Activated effector memory CD4-positive, alpha-beta T cell treated with anti-CD3 and anti-CD28 coated beads, Interleukin-2, amount 50 U/mL, for 16 hours (primary cell): ENCODE results near the gene TSPAN9.

ENCODE experiments used
- DNase-seq: peaks from one replicate; pipeline ENCODE4 v3.0.0-alpha.2; 2020

Gene TSPAN9

DNA sequence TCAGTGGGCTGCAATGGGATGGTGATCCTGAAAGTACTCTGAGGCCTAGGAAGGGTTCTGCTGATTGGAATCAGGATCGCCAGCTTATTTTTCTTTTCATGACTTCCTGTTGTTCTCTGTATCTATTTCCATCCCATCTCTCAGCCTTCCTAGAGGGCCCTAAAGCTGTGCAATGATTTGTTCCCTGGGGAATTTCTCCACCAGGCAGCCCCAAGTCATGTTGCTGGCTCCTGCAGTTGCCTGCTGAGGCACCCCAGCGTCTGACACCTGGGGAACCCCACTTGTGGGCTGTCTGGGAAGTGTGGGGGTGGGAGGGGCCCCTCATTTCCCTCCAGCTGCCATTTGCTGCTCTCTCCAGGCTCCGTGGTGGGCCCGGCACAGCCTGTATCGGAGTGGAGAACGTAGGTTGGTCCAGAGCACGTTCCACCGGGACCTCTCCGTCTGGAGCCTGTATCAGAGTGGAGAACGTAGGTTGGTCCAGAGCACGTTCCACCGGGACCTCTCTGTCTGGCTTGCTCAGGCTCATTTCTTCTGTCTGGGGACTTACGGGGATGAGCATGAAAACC is 138.3 kb downstream of the TSPAN9 start:
- no peak for DNase-seq

DNA sequence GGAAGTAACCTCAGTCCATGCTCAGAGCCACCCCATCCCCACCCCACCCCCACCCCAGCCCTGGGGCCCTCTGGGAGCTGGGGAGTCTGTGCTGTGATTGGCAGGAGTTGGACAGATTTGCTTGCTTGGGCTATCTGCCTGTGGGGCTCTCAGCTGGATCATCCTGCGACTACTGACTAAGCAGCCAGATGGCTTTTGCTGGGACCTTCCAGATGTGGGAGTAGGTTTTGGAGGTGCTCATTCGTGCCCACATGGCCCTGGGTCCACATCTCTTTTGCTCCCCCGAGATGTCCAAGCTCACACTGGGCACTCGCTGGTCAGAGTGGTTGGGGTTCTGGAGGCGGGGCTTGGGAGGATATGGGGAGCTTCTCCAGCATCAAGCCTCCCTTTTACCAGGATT is 138.9 kb downstream of the TSPAN9 start:
- DNase-seq = no peak

- DNase-seq = no peak
These were observed 139.8 kb downstream of the TSPAN9 start for GRCh38 chr12:3216726-3217682.

GRCh38 chr12:3217683-3218079 is 140.5 kb downstream of the TSPAN9 start:
- no peak for DNase-seq

GRCh38 chr12:3218228-3219171 is 141.3 kb downstream of the TSPAN9 start:
- DNase-seq = no peak

- no peak for DNase-seq
These were observed 142.1 kb downstream of the TSPAN9 start for GRCh38 chr12:3219233-3219632.

DNA sequence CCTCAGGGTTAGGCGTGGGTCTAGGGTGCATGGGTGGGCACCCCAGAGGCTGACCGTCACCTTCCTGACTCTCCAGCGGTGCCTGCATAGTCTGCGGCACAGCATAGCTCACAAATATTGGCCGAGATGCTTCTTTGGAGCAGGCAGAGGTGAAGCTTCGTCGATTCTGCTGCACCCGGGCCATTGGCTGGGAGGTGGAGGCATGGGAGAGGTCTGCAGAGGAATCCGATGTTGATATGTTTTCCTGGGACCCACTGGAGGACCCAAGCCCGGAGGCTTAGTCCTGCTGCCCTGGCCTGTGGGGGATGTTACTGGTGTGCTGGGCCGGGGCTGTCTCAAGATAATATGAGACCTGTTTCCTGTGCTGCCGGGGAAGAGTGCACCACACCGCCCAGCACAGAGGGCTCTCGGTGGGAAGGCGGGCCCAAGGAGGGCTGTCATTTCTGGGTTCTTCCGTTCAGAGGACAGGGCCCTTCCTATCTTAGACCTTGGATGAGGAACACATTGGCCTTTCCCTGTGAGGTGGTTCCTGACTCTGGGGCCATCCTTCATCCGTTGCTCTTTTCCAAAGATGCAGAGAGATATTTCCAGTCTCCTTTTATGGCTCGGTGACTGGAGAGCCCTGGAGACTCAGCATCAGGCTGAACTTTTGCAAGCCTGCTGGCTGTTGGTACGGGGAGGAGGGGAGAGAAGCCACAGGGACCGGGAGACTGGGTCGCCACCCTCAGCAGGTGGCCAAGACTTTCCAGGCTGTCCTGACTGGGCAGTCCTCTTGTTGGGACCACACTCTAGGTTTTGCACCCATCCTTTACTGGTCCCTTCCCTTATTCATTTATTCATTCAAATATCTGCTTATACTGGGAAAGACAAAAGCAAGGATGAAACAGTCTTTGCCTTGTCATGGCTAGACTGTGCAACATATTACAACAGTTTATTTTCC is 143.5 kb downstream of the TSPAN9 start:
- no peak for DNase-seq

DNA sequence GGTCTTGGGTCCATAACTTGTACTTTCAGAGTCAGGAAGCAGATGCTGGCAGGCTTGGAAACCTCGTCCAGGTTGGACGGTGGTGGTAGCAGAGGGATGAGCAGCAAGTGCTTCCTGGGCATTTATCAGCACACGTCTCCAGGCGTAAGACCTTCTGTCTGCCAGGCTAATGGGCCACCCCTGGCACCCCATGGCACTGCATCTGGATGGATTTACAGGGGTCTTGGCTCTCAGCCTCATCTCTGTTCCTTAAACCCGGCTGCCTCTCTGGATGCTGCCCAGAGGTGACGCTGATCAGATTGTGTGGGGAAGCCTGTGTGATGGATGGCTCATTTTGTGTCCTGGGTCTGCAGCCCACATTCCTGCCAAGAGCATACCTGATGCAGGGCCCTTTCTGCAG is 145.1 kb downstream of the TSPAN9 start:
- DNase-seq = no peak

DNA sequence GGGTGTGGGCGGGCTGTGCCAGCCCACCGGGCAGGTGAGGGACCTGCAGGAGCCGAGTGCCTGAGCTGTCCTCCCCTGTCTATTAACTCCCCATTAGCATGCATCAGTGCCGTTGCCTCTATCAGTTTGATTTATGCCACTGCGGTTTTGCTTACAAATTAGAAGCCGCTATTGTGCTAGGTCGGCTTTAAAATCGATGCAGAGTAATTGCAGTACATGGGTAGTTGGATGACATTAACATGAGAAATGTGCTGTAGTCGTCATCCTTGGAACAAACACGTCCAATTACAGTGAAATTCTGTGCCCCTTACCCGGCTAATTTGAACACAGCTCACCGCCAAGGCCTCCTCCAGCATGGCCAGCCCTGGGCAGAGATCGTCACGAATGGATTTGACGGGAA is 145.8 kb downstream of the TSPAN9 start:
- no peak for DNase-seq

DNA sequence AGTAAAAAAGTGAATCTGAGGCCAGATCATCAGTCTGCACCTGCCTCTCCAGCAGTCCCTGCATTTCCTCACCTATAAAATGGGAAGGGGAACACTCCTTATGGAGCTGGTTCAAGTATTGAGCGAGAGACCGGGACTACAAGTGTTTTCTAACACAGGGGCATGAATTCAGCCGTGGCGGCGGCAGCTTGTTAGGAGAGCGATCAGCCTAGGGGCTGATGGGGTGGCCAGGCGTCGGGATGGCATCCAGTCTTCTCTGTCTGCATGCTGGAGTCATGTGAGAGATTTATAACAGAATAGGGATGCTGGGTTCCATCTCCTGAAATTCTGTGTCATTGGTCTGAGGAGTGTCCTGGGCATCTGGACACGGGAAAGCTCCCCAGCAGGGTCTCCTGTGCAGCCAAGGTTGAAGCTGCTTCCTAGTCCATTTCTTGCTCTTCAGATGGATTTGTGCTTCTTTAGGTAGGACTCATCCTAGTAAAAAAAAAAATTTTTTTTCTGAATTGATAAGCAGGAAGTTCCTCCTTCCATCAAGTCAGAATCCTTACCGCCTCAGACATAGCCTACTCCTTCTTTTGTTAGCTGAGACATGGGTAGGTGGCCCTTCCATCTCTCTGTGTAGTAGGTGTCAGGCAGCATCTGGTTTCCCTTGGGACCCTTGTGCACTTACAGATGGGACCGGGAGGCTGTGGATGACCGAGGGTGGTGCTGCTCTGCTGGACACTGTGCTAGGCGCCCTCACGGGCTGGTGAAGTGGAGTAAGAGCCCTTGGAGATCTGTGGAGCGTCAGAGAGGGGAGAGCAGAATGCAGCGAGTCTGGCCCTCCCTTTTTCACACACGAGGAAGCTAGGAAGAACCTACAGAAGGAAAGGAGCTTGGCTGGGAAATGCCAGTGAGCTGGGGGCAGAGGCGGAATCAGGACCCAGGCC is 146.7 kb downstream of the TSPAN9 start:
- DNase-seq = no peak

DNA sequence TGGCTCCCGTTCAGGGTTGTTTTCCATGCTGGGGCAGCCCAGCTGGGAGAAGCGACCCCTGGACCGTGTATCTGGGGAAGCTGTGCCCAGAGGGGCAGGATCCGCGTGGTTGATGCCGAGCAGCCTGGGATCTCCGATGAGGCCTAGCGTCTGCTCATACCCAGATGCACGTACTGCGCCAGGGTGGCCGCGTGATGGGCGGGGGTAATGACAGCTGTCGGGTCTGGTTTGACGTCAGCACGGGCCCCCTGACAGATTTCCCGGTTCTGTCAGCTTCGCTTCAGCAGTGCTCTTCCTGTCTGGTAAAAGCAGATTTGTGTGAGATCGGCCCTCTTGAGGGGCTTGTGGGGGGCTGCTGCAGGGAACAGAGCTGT is 147.3 kb downstream of the TSPAN9 start:
- no peak for DNase-seq

GRCh38 chr12:3225154-3225795 is 148.1 kb downstream of the TSPAN9 start:
- DNase-seq = no peak

- DNase-seq = no peak
These were observed 148.6 kb downstream of the TSPAN9 start for GRCh38 chr12:3225796-3226180.

DNA sequence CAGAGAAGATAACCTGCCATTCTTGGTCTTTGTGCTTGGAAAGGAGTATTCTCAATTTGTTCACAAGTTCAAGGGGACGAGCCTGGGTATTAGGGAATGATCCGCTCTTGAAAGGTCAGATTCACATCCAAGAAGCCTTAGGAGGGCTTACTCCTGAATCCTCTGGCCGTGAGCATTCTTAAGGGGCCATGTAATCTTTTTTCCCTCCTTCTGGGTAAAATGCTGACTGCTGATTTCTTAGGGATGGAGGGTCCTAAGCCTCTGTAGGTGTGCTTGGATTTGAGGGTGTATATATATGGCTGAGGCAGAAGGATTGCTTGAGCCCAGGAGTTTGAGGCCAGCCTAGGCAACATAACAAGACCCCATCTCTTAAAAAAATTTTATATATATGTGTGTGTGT is 149.1 kb downstream of the TSPAN9 start:
- DNase-seq = no peak

DNA sequence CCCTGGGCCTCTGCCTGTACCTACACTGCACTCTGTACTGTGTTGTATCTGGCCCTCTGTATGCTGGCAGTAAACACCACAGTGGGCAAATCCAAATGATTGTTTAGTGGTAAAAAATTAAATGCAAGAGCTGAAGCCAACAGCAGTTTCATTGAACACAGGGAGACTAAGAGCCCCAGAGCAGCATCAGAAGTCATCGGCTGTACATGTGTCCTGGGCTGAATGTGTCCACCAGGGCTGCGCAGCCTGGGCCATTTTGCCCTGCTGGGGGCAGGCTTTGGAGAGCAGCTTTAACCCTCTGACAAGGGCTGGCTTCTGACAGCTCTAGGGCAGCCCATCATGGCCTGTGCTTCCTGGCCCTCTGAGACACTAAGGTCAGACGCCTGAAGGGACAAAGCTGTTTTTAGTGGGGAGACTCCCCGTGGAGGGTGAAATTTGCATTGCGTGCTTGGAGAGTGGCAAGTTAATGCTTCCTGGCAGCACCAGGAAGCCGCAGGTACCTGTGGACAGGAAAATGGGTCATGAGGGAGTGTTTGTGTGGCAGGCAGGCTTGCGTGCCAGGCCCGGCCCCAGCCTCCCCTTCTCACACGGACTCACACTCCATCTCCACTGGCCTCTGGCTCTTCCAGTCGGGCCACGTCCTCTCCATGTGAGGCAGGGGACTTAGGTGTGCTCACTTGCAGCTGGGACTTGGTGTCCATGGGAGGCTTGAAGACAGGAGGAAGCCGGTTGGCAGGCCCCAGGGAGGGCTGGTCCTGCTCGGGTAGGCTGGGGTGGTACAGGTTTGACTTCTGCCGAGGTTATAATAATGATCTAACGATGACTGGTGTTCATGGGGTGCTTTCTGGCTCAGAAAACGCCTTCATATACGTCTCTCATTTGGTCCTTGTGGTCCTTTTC is 150.1 kb downstream of the TSPAN9 start:
- no peak for DNase-seq

DNA sequence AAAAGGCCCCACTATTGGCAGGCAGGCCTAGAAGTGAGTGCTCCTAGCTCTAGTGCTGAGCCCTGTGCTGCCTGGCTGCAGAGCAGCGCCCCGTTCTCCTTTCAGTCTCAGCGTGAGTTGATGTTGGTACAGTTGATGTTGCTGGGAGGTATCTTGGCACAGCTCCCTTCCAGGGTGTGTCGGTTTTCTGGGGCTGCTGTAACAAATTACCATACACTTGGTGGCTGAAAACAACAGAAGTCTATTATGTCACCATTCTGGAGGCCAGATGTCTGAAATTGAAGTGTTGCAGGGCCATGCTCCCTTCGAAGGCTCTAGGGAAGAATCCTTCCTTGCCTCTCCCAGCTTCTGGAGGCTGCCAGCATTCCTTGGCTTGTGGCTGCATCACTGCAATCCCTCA is 151.4 kb downstream of the TSPAN9 start:
- DNase-seq = no peak

GRCh38 chr12:3229577-3229976 is 152.4 kb downstream of the TSPAN9 start:
- DNase-seq = no peak

- DNase-seq = no peak
These were observed 153.7 kb downstream of the TSPAN9 start for GRCh38 chr12:3230758-3231375.

DNA sequence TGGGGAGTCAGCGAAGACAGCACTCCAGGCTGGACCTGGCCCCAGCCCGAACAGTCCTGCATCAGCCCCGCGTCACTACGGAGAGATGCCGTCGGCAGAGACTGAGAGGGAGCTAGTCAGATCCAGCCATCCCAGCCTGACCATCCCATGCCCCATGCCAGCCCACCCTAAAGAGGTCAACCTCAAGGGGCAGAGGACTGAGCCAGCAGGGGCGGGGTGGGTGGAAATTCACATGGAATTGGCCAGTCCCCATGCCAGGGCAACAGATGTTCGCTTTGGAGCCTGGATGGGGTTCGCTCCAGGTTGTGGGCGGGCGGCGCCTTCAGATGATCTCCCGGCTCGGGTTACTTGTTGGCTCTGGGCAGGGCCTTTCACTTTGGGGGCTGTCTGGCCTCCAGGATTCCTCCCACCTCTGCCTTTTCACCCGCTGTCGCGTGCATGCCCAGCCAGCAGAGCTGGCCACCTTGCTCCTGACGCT is 154.3 kb downstream of the TSPAN9 start:
- DNase-seq = no peak
